ENCODE measurements around the gene FMO5.
"Not testable (repeated sequence)": the region's sequence is repeated elsewhere in the genome, so short reads cannot be mapped to it uniquely, and the experiment has no call there.

The FMO5 gene

GRCh38 chr1:147238053-147238902, 13.1 kb upstream of the FMO5 start:
- Histone ChIP-seq H3K36me3 (ENCODE audit: control insufficient read depth, insufficient read depth, low read length, severe bottlenecking) (no peaks in the 10 kb centered on the region), H3K9ac (ENCODE audit: low read length) (no peak overlapping the region), H3K4me3 (ENCODE audit: low read length) (no peak overlapping the region), H3K27me3 (replicated peaks; ENCODE audit: control insufficient read depth, insufficient read depth, low read length) (no peaks in the 10 kb centered on the region), H3K4me1 (ENCODE audit: control insufficient read depth, insufficient read depth, low read length) (peaks cover 4% of the 10 kb centered on the region), H3K9me3 (ENCODE audit: control insufficient read depth, low read length) (no peaks in the 10 kb centered on the region)
- DNase-seq (ENCODE audit: low read depth): no peak

GRCh38 chr1:147236959-147237791, 12.0 kb upstream of the FMO5 start:
- DNase-seq (ENCODE audit: low read depth): no peak
- H3K27me3 ChIP-seq (replicated peaks; ENCODE audit: control insufficient read depth, insufficient read depth, low read length): no peaks in the 10 kb centered on the region
- H3K4me3 ChIP-seq (ENCODE audit: low read length): no peak overlapping the region
- H3K9me3 ChIP-seq (ENCODE audit: control insufficient read depth, low read length): no peaks in the 10 kb centered on the region
- H3K4me1 ChIP-seq (ENCODE audit: control insufficient read depth, insufficient read depth, low read length): peaks cover 4% of the 10 kb centered on the region
- no peak overlapping the region for H3K9ac ChIP-seq (ENCODE audit: low read length)
- no peaks in the 10 kb centered on the region for H3K36me3 ChIP-seq (ENCODE audit: control insufficient read depth, insufficient read depth, low read length, severe bottlenecking)

DNA sequence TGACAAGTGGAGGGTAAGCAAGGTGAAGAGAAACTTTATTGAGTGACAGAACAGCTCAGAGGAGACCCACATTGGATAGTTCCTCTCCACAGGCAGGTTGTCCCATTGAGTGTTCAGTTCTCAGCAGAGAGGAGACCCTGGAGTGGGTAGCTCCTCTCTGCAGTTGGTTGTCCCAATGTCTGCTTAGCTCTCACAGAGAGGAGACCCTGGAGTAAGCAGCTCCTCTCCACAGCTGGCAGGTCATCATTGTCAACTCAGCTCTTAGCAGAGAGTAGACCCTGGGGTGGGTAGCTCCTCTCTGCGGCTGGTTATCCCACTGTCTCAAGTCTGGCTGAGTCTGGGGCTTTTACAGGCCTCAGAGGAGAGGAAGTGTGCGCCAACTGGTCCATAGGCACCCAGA, 11.3 kb upstream of the FMO5 start:
- Histone ChIP-seq H3K36me3 (ENCODE audit: control insufficient read depth, insufficient read depth, low read length, severe bottlenecking) (no peaks in the 10 kb centered on the region), H3K4me3 (ENCODE audit: low read length) (no peak overlapping the region), H3K9me3 (ENCODE audit: control insufficient read depth, low read length) (no peaks in the 10 kb centered on the region), H3K27me3 (replicated peaks; ENCODE audit: control insufficient read depth, insufficient read depth, low read length) (no peaks in the 10 kb centered on the region), H3K4me1 (ENCODE audit: control insufficient read depth, insufficient read depth, low read length) (no peaks in the 10 kb centered on the region), H3K9ac (ENCODE audit: low read length) (no peak overlapping the region)
- no peak for DNase-seq (ENCODE audit: low read depth)

GRCh38 chr1:147235822-147236221, 10.7 kb upstream of the FMO5 start:
- no peak overlapping the region for H3K4me3 ChIP-seq (ENCODE audit: low read length)

GRCh38 chr1:147233903-147234302, 8.8 kb upstream of the FMO5 start:
- not testable (repeated sequence) for H3K4me3 ChIP-seq (ENCODE audit: low read length); H3K4me1 ChIP-seq (ENCODE audit: control insufficient read depth, insufficient read depth, low read length); H3K9me3 ChIP-seq (ENCODE audit: control insufficient read depth, low read length); H3K27me3 ChIP-seq (replicated peaks; ENCODE audit: control insufficient read depth, insufficient read depth, low read length); H3K9ac ChIP-seq (ENCODE audit: low read length); H3K36me3 ChIP-seq (ENCODE audit: control insufficient read depth, insufficient read depth, low read length, severe bottlenecking); DNase-seq (ENCODE audit: low read depth)

More at GRCh38 chr1:147235822-147236221, 10.7 kb upstream of the FMO5 start:
- Histone ChIP-seq H3K36me3 (ENCODE audit: control insufficient read depth, insufficient read depth, low read length, severe bottlenecking) (no peaks in the 10 kb centered on the region), H3K4me1 (ENCODE audit: control insufficient read depth, insufficient read depth, low read length) (no peaks in the 10 kb centered on the region), H3K9me3 (ENCODE audit: control insufficient read depth, low read length) (no peaks in the 10 kb centered on the region), H3K9ac (ENCODE audit: low read length) (no peak overlapping the region), H3K27me3 (replicated peaks; ENCODE audit: control insufficient read depth, insufficient read depth, low read length) (no peaks in the 10 kb centered on the region)
- no peak for DNase-seq (ENCODE audit: low read depth)

DNA sequence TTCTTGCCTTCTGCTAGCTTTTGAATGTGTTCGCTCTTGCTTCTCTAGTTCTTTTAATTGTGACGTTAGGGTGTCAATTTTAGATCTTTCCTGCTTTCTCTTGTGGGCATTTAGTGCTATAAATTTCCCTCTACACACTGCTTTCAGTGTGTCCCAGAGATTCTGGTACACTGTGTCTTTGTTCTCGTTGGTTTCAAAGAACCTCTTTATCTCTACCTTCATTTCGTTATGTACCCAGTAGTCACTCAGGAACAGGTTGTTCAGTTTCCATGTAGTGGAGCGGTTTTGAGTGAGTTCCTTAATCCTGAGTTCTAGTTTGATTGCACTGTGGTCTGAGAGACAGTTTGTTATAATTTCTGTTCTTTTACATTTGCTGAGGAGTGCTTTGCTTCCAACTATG, 5.9 kb upstream of the FMO5 start:
- H3K9ac ChIP-seq (ENCODE audit: low read length); H3K36me3 ChIP-seq (ENCODE audit: control insufficient read depth, insufficient read depth, low read length, severe bottlenecking); H3K9me3 ChIP-seq (ENCODE audit: control insufficient read depth, low read length); H3K27me3 ChIP-seq (replicated peaks; ENCODE audit: control insufficient read depth, insufficient read depth, low read length); H3K4me3 ChIP-seq (ENCODE audit: low read length); H3K4me1 ChIP-seq (ENCODE audit: control insufficient read depth, insufficient read depth, low read length); DNase-seq (ENCODE audit: low read depth): not testable (repeated sequence)

DNA sequence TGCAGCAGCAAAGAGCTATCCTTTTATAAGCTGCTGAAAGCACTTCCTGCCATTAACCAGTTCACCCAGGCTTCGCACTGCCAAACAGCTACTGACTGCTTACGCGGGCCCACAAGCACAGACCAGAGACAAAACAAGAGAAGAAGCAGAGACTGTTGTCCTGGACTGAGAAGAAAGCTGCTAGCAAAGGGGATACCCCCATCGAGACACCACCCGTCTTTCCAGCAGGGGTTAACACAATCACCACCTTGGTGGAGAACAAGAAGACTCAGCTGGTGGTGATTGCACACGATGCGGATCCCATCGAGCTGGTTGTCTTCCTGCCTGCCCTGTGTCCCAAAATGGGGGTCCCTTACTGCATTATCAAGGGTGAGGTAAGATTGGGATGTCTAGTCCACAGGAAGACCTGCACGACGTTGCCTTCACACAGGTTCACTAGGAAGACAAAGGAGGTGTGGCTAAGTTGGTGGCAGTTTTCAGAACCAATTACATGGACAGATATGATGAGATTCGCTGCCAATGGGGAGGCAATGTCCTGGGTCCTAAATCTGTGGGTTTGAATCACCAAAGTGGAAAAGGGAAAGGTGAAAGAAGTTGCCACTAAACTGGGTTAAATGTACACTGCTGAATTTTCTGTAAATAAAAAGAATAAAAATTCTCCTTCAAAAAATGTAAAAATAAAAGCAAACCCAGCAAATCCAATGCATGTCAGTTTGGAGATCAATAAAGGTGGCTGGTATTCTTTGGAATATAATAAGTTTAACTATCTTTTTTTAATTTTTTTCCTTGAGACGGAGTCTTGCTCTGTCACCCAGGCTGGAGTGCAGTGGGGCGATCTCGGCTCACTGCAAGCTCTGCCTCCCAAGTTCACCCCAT, 1.2 kb downstream of the FMO5 start:
- no peak for DNase-seq (ENCODE audit: low read depth)
- Histone ChIP-seq H3K4me1 (ENCODE audit: control insufficient read depth, insufficient read depth, low read length) (peaks cover 4% of the 10 kb centered on the region), H3K9me3 (ENCODE audit: control insufficient read depth, low read length) (no peaks in the 10 kb centered on the region), H3K9ac (ENCODE audit: low read length) (no peak overlapping the region), H3K27me3 (replicated peaks; ENCODE audit: control insufficient read depth, insufficient read depth, low read length) (no peaks in the 10 kb centered on the region), H3K36me3 (ENCODE audit: control insufficient read depth, insufficient read depth, low read length, severe bottlenecking) (no peaks in the 10 kb centered on the region), H3K4me3 (ENCODE audit: low read length) (no peak overlapping the region)

DNA sequence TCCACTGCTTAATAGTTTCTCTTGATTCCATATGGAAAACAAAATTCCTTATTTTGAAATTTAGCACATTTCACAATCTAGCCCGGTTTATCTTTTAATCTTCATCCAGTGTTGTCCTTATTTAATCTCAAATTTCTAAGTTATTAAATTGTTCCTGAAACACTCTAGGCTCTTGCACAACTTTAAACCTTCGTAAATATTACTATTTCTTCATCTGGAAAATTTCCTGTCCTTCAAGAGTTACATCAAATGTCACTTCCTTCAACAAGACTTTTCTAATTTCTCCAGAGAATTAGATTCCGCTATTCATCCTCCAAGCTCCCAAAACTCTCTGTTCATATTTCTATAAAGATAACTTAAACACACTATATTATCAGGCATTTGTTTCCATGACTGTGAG, 6.5 kb downstream of the FMO5 start:
- no peaks in the 10 kb centered on the region for H3K36me3 ChIP-seq (ENCODE audit: control insufficient read depth, insufficient read depth, low read length, severe bottlenecking)
- H3K4me3 ChIP-seq (ENCODE audit: low read length): no peak overlapping the region
- no peaks in the 10 kb centered on the region for H3K9me3 ChIP-seq (ENCODE audit: control insufficient read depth, low read length)
- no peak overlapping the region for H3K9ac ChIP-seq (ENCODE audit: low read length)
- H3K27me3 ChIP-seq (replicated peaks; ENCODE audit: control insufficient read depth, insufficient read depth, low read length): no peaks in the 10 kb centered on the region
- no peak for DNase-seq (ENCODE audit: low read depth)
- no peaks in the 10 kb centered on the region for H3K4me1 ChIP-seq (ENCODE audit: control insufficient read depth, insufficient read depth, low read length)

DNA sequence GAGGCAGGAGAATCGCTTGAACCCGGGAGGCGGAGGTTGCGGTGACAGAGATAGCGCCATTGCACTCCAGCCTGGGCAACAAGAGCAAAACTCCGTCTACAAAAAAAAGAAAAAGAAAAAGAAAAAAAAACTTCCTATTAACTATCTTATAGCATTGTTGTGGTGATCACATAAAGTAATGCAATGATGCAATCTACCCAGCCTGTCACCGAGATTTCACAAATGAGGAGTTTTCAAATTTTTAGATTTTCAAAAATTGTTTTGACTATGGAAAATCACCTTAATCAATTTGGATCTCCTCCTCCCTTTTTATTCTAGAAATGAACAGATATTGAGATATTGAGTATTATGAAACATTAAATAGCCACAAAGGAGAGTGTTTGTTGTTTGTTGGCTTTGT, 8.0 kb downstream of the FMO5 start:
- Histone ChIP-seq H3K9me3 (ENCODE audit: control insufficient read depth, low read length) (no peaks in the 10 kb centered on the region), H3K4me3 (ENCODE audit: low read length) (no peak overlapping the region), H3K27me3 (replicated peaks; ENCODE audit: control insufficient read depth, insufficient read depth, low read length) (no peaks in the 10 kb centered on the region), H3K36me3 (ENCODE audit: control insufficient read depth, insufficient read depth, low read length, severe bottlenecking) (no peaks in the 10 kb centered on the region), H3K4me1 (ENCODE audit: control insufficient read depth, insufficient read depth, low read length) (no peaks in the 10 kb centered on the region), H3K9ac (ENCODE audit: low read length) (no peak overlapping the region)
- DNase-seq (ENCODE audit: low read depth): no peak

GRCh38 chr1:147216124-147216523, 9.0 kb downstream of the FMO5 start:
- DNase-seq (ENCODE audit: low read depth): no peak
- H3K27me3 ChIP-seq (replicated peaks; ENCODE audit: control insufficient read depth, insufficient read depth, low read length): no peaks in the 10 kb centered on the region
- H3K4me1 ChIP-seq (ENCODE audit: control insufficient read depth, insufficient read depth, low read length): no peaks in the 10 kb centered on the region
- no peak overlapping the region for H3K9ac ChIP-seq (ENCODE audit: low read length)
- no peaks in the 10 kb centered on the region for H3K9me3 ChIP-seq (ENCODE audit: control insufficient read depth, low read length)
- H3K36me3 ChIP-seq (ENCODE audit: control insufficient read depth, insufficient read depth, low read length, severe bottlenecking): no peaks in the 10 kb centered on the region
- no peak overlapping the region for H3K4me3 ChIP-seq (ENCODE audit: low read length)

GRCh38 chr1:147215540-147215916, 9.6 kb downstream of the FMO5 start:
- Histone ChIP-seq H3K9me3 (ENCODE audit: control insufficient read depth, low read length) (no peaks in the 10 kb centered on the region), H3K9ac (ENCODE audit: low read length) (no peak overlapping the region), H3K4me3 (ENCODE audit: low read length) (no peak overlapping the region), H3K36me3 (ENCODE audit: control insufficient read depth, insufficient read depth, low read length, severe bottlenecking) (no peaks in the 10 kb centered on the region), H3K4me1 (ENCODE audit: control insufficient read depth, insufficient read depth, low read length) (no peaks in the 10 kb centered on the region), H3K27me3 (replicated peaks; ENCODE audit: control insufficient read depth, insufficient read depth, low read length) (no peaks in the 10 kb centered on the region)
- DNase-seq (ENCODE audit: low read depth): no peak

All from adipocyte (in vitro differentiated cells).